HCT116 (cell line): ENCODE results near the gene ZDHHC3. TPM values are rescaled to one million over a fixed set of nuclear protein-coding genes. Genes with fewer than 3 reads are reported as not detected.

Experiments used
- ATAC-seq: fragments of 200-7000 bp; cut with Tn5 transposase; 2 replicates; pipeline ENCODE4 v1.9.1; 2020; ENCODE audit warnings: mild to moderate bottlenecking, moderate library complexity
- BruUV-seq: library from RNA; stranded (reverse); fragments of 400-500 nt; replicated peaks from 2 replicates; lab custom pipeline; 2021; lab: Mats Ljungman, UMichigan
- CTCF ChIA-PET: fragments of 300-600 bp; sonication (Branson Sonifier 250); formaldehyde crosslinking; loops from one replicate; lab custom pipeline; 2021; ENCODE audit warnings: antibody characterized with exemption; lab: Charles Lee
- POLR2A ChIA-PET: fragments of 300-600, 350-600 bp; sonication (Branson Sonifier 250); formaldehyde crosslinking; loops from one replicate; lab custom pipeline; 2021; ENCODE audit warnings: antibody characterized with exemption; lab: Charles Lee
- RAD21 ChIA-PET, 2 experiments: fragments of 300-600 bp; sonication (Branson Sonifier 250); formaldehyde crosslinking; loops; one replicate each; lab custom pipeline; 2023; ENCODE audit warnings: low total read pairs in 2 of 2; ENCODE audit not compliant: uncharacterized antibody in 2 of 2, unreplicated experiment in 2 of 2, low non-redundant PET in 1 of 2; lab: Charles Lee
- DNase-seq: peaks from one replicate; pipeline ENCODE4 v3.0.0-alpha.2; 2010; ENCODE audit warnings: low read depth, low spot score
- H2AFZ ChIP-seq: fragments of 200-600 bp; shearing (Covaris generic), sonication (generic); 2 replicates; pipeline ENCODE4 v1.6.1; 2017; ENCODE audit warnings: low read depth, mixed run types, mixed read lengths, antibody characterized with exemption, low read length; ENCODE audit not compliant: poor library complexity, severe bottlenecking
- H3K27ac ChIP-seq: 2 replicates; pipeline ENCODE4 v1.5.1; 2012; ENCODE audit warnings: low read depth, low read length
- H3K27me3 ChIP-seq: fragments of 200-600 bp; sonication (generic); 2 replicates; pipeline ENCODE4 v1.6.1; 2016; ENCODE audit warnings: mixed run types, low read length, mixed read lengths; ENCODE audit not compliant: insufficient read depth
- H3K36me3 ChIP-seq, 2 experiments: fragments of 200-500 bp in 1 of 2; fragments of 200-600 bp in 1 of 2; sonication (Bioruptor generic) in 1 of 2; sonication (generic) in 1 of 2; 2 replicates each; pipeline versions ENCODE4 v1.5.1 to v1.6.1; 2014 to 2016; ENCODE audit warnings: low read length in 2 of 2, inconsistent platforms in 1 of 2, mixed read lengths in 1 of 2, mixed run types in 1 of 2; ENCODE audit not compliant: insufficient read depth in 2 of 2, control insufficient read depth in 1 of 2
- H3K4me1 ChIP-seq, 2 experiments: fragments of 200-600 bp in 1 of 2; sonication (generic) in 1 of 2; 2 replicates each; pipeline versions ENCODE4 v1.5.1 to v1.6.1; 2012 to 2017; ENCODE audit warnings: low read length in 2 of 2, inconsistent platforms in 1 of 2, mild to moderate bottlenecking in 1 of 2, mixed read lengths in 1 of 2, mixed run types in 1 of 2, moderate library complexity in 1 of 2; ENCODE audit not compliant: insufficient read depth in 2 of 2, control insufficient read depth in 1 of 2
- H3K4me2 ChIP-seq: fragments of 200-600 bp; sonication (generic); 2 replicates; pipeline ENCODE4 v1.6.1; 2017; ENCODE audit warnings: mixed run types, low read length, mixed read lengths
- H3K4me3 ChIP-seq, 2 experiments: fragments of 200-600 bp in 1 of 2; sonication (generic) in 1 of 2; replicated peaks in 1 of 2; 2 replicates each; pipeline ENCODE4 v1.5.1; 2011 to 2016; ENCODE audit warnings: low read length in 2 of 2, control low read depth in 1 of 2, low read depth in 1 of 2, mild to moderate bottlenecking in 1 of 2, mixed read lengths in 1 of 2, mixed run types in 1 of 2
- H3K79me2 ChIP-seq: fragments of 200-600 bp; sonication (generic); 2 replicates; pipeline ENCODE4 v1.6.1; 2017; ENCODE audit warnings: mild to moderate bottlenecking, mixed run types, low read length, moderate library complexity, mixed read lengths; ENCODE audit not compliant: insufficient read depth
- H3K9ac ChIP-seq: fragments of 200-600 bp; sonication (generic); 2 replicates; pipeline ENCODE4 v1.6.1; 2016; ENCODE audit warnings: low read length, mixed read lengths
- H3K9me2 ChIP-seq: fragments of 200-600 bp; sonication (generic), shearing (Covaris generic); 2 replicates; pipeline ENCODE4 v1.6.1; 2017; ENCODE audit warnings: mixed run types, mild to moderate bottlenecking, moderate library complexity; ENCODE audit not compliant: insufficient read depth
- H3K9me3 ChIP-seq, 2 experiments: fragments of 200-500 bp in 1 of 2; fragments of 200-600 bp in 1 of 2; sonication (Bioruptor generic) in 1 of 2; sonication (generic) in 1 of 2; 2 replicates each; pipeline ENCODE4 v1.6.1; 2014 to 2017; ENCODE audit warnings: low read length in 2 of 2, mixed read lengths in 2 of 2, inconsistent platforms in 1 of 2, low read depth in 1 of 2, mild to moderate bottlenecking in 1 of 2, mixed run types in 1 of 2, moderate library complexity in 1 of 2; ENCODE audit not compliant: control insufficient read depth in 1 of 2, insufficient read depth in 1 of 2
- H4K20me1 ChIP-seq: fragments of 200-600 bp; sonication (generic), shearing (Covaris generic); 2 replicates; pipeline ENCODE4 v1.6.1; 2017; ENCODE audit warnings: mixed run types, mild to moderate bottlenecking, moderate library complexity; ENCODE audit not compliant: insufficient read depth
- EZH2phosphoT487 ChIP-seq: fragments of 200-600 bp; IDR thresholded peaks from 2 replicates; pipeline ENCODE4 v1.6.1; 2018; ENCODE audit warnings: antibody characterized with exemption, borderline replicate concordance
- FOSL1 ChIP-seq: IDR thresholded peaks from 2 replicates; pipeline ENCODE4 v1.6.1; 2012; ENCODE audit warnings: low read depth
- POLR2AphosphoS5 ChIP-seq: IDR thresholded peaks from 2 replicates; pipeline ENCODE4 v1.6.1; 2011; ENCODE audit warnings: mild to moderate bottlenecking, low read depth, low read length, moderate library complexity
- SP1 ChIP-seq: IDR thresholded peaks from 2 replicates; pipeline ENCODE4 v1.6.1; 2012; ENCODE audit warnings: low read depth
- TCF7L2 ChIP-seq: IDR thresholded peaks from 2 replicates; pipeline ENCODE4 v1.7.0; 2011; ENCODE audit warnings: borderline replicate concordance, inconsistent platforms; ENCODE audit not compliant: insufficient read depth, insufficient read length; ENCODE audit errors: extremely low read depth
- YY1 ChIP-seq: IDR thresholded peaks from 2 replicates; pipeline ENCODE4 v1.6.1; 2011; ENCODE audit warnings: low read length, low read depth, moderate library complexity, mild to moderate bottlenecking; ENCODE audit not compliant: insufficient replicate concordance; ENCODE audit errors: extremely low read depth
- ZFX ChIP-seq: fragments of 450-650 bp; IDR thresholded peaks from 2 replicates; pipeline ENCODE4 v1.6.1; 2017
- ZNF274 ChIP-seq: fragments of 200-500 bp; sonication (Bioruptor generic); IDR thresholded peaks from 2 replicates; pipeline ENCODE4 v1.6.1; 2014; ENCODE audit warnings: mild to moderate bottlenecking, low read depth, low read length, inconsistent platforms
- intact Hi-C: fragments of 100-400 bp; cut with micrococcal nuclease; formaldehyde crosslinking; loops from 2 replicates; pipeline ENCODE4 v1.10.0; 2022
- total RNA-seq: library from RNA; stranded (reverse); gene quantifications from one replicate; pipeline ENCODE4 v1.2.1, GENCODE V29; 2021; ENCODE audit not compliant: unreplicated experiment
- TF ChIP-seq, protein P1 (sequence below): IDR thresholded peaks from 2 replicates; pipeline ENCODE4 v1.6.1; 2012
- TF ChIP-seq, protein P2 (sequence below): IDR thresholded peaks from 2 replicates; pipeline ENCODE4 v1.6.1; 2012; ENCODE audit warnings: low read depth
- TF ChIP-seq, protein P3 (sequence below), 3 experiments: fragments of 200-600 bp in 1 of 3; sonication (generic) in 1 of 3; IDR thresholded peaks in 2 of 3; conservative IDR thresholded peaks in 1 of 3; 2 replicates each; pipeline ENCODE4 v1.5.1; 2012 to 2017; ENCODE audit warnings: low read depth in 2 of 3, low read length in 2 of 3, antibody characterized with exemption in 1 of 3, borderline replicate concordance in 1 of 3, control low read depth in 1 of 3, mild to moderate bottlenecking in 1 of 3, mixed read lengths in 1 of 3, mixed run types in 1 of 3, moderate library complexity in 1 of 3; ENCODE audit not compliant: insufficient read depth in 1 of 3
- TF ChIP-seq, protein P4 (sequence below): IDR thresholded peaks from 2 replicates; pipeline ENCODE4 v1.6.1; 2012

The ZDHHC3 gene
- total RNA-seq, 1 experiment from 2014 or later, result 61.1 TPM

DNA sequence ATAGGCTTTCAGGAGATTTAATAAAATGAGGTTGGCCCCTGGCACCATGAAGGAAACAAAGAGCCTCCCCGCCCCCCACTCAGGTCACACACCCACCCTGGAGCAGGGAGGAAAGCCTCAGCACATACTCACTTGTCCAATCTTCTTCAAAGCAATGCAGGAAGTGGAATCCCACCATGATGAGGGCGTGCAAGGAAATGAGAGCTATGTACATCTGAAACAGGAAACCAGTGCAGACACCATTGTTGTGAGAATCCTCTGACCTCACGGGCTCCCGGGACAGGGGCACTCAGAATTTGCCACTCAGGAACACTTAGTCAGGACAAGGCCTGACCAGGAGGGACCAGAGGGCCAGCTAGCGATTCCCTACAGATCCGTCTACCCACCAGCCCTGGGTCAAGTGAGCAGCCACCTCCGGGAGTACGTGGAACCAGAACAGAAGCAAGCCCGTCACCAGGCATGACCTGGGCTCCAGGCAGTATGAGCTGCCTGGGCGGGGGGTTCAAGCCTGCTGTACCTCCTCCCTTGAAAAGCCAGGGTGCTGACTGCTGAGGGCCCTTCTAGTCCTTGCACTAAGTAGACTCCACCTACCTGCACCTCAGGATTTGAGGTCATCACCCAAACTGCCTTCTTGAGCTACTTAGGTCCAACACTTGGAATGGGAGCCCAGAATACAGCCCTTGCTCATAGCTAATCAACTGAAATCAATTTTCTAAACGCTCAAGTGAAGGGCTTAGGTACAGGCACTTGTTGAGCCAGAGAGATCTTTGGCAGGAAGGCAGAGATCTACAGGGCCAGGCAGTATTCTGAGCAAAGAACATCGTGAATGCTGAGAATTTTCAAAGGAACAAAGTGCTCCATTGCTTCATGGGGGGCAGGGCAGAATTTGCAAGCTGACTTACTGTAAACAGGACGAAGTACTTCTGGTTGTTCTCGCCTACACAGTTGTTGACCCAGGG, 42.7 kb downstream of the ZDHHC3 start:
- RAD21 ChIA-PET, result no interaction called here
- no peaks in the 10 kb centered on the region for H4K20me1 ChIP-seq
- no peak overlapping the region for H3K4me2 ChIP-seq
- H3K27me3 ChIP-seq, result no peaks in the 10 kb centered on the region
- H3K27ac ChIP-seq, result no peak overlapping the region
- H3K4me3 ChIP-seq, result no peak overlapping the region
- no peaks in the 10 kb centered on the region for H3K9me2 ChIP-seq
- H3K9me3 ChIP-seq, result no peaks in the 10 kb centered on the region
- H3K4me1 ChIP-seq, result no peaks in the 10 kb centered on the region
- no peak for DNase-seq
- H3K9ac ChIP-seq, result no peak overlapping the region
- peaks cover 3 to 9% of the 10 kb centered on the region in 2 experiments; a peak in 3 of 4 replicates for H3K36me3 ChIP-seq
- TF ChIP-seq, protein P1, sequence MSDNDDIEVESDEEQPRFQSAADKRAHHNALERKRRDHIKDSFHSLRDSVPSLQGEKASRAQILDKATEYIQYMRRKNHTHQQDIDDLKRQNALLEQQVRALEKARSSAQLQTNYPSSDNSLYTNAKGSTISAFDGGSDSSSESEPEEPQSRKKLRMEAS, result no peak
- TF ChIP-seq TCF7L2, result no peak
- ATAC-seq, result no peak
- intact Hi-C loops, result no loop called here
- no peaks in the 10 kb centered on the region for H3K79me2 ChIP-seq
- BruUV-seq, result no TSS peak
- H2AFZ ChIP-seq, result no peak overlapping the region
- CTCF ChIA-PET, result no interaction called here
- POLR2A ChIA-PET, result no interaction called here

DNA sequence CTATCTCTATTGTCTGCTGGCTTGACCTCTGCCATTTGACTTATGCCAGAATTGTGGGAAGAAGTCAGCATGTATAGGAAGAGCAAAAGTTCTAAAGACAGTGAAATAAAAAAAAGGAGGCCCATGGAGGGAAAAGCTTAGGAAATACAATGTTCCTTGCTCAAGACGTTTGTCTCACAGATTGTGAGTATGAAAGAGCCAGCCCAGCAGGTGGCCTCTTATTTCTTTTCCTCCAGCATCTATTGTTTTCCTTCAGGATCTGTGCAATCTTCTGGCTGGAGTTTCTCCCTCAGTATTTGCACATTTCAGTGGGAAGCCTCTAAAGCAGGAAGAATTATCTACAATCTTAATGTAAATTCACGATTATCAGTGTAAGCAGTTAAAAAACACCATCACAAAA, 43.7 kb downstream of the ZDHHC3 start:
- H3K27me3 ChIP-seq, result no peaks in the 10 kb centered on the region
- no peak overlapping the region for H3K9ac ChIP-seq
- H3K4me2 ChIP-seq, result no peak overlapping the region
- H3K36me3 ChIP-seq, result peaks cover 0 to 9% of the 10 kb centered on the region in 2 experiments; a peak in 3 of 4 replicates
- no peaks in the 10 kb centered on the region for H3K9me2 ChIP-seq
- POLR2A ChIA-PET, result no interaction called here
- no peaks in the 10 kb centered on the region for H3K79me2 ChIP-seq
- BruUV-seq, result no TSS peak
- CTCF ChIA-PET, result no interaction called here
- no peak overlapping the region for H3K27ac ChIP-seq
- H3K4me3 ChIP-seq, result no peak overlapping the region
- no peaks in the 10 kb centered on the region for H3K4me1 ChIP-seq
- H2AFZ ChIP-seq, result no peak overlapping the region
- no peaks in the 10 kb centered on the region for H3K9me3 ChIP-seq
- RAD21 ChIA-PET, result no interaction called here
- intact Hi-C loops, result no loop called here
- DNase-seq (no peak), ATAC-seq (no peak)
- no peaks in the 10 kb centered on the region for H4K20me1 ChIP-seq
- TF ChIP-seq EZH2phosphoT487 (no peak), SP1 (no peak), TCF7L2 (no peak), ZNF274 (no peak), ZFX (no peak), YY1 (no peak), POLR2AphosphoS5 (no peak), FOSL1 (no peak)
- TF ChIP-seq, protein P2, sequence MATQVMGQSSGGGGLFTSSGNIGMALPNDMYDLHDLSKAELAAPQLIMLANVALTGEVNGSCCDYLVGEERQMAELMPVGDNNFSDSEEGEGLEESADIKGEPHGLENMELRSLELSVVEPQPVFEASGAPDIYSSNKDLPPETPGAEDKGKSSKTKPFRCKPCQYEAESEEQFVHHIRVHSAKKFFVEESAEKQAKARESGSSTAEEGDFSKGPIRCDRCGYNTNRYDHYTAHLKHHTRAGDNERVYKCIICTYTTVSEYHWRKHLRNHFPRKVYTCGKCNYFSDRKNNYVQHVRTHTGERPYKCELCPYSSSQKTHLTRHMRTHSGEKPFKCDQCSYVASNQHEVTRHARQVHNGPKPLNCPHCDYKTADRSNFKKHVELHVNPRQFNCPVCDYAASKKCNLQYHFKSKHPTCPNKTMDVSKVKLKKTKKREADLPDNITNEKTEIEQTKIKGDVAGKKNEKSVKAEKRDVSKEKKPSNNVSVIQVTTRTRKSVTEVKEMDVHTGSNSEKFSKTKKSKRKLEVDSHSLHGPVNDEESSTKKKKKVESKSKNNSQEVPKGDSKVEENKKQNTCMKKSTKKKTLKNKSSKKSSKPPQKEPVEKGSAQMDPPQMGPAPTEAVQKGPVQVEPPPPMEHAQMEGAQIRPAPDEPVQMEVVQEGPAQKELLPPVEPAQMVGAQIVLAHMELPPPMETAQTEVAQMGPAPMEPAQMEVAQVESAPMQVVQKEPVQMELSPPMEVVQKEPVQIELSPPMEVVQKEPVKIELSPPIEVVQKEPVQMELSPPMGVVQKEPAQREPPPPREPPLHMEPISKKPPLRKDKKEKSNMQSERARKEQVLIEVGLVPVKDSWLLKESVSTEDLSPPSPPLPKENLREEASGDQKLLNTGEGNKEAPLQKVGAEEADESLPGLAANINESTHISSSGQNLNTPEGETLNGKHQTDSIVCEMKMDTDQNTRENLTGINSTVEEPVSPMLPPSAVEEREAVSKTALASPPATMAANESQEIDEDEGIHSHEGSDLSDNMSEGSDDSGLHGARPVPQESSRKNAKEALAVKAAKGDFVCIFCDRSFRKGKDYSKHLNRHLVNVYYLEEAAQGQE, result no peak
- TF ChIP-seq, protein P3, sequence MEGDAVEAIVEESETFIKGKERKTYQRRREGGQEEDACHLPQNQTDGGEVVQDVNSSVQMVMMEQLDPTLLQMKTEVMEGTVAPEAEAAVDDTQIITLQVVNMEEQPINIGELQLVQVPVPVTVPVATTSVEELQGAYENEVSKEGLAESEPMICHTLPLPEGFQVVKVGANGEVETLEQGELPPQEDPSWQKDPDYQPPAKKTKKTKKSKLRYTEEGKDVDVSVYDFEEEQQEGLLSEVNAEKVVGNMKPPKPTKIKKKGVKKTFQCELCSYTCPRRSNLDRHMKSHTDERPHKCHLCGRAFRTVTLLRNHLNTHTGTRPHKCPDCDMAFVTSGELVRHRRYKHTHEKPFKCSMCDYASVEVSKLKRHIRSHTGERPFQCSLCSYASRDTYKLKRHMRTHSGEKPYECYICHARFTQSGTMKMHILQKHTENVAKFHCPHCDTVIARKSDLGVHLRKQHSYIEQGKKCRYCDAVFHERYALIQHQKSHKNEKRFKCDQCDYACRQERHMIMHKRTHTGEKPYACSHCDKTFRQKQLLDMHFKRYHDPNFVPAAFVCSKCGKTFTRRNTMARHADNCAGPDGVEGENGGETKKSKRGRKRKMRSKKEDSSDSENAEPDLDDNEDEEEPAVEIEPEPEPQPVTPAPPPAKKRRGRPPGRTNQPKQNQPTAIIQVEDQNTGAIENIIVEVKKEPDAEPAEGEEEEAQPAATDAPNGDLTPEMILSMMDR (IDR thresholded peaks at IDR 0.05 in 2 of 3, conservative IDR thresholded peaks at IDR 0.05 in 1 of 3; ENCODE audit: borderline replicate concordance in 1 of 3, insufficient read depth in 1 of 3, low read depth in 2 of 3, low read length in 2 of 3), result no peak
- TF ChIP-seq, protein P4, sequence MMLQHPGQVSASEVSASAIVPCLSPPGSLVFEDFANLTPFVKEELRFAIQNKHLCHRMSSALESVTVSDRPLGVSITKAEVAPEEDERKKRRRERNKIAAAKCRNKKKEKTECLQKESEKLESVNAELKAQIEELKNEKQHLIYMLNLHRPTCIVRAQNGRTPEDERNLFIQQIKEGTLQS, result no peak
